WTC11 (cell line): Measurements from ENCODE around the gene SRRT. TPM values are rescaled to one million over a fixed set of nuclear protein-coding genes. Genes with fewer than 3 reads are reported as not detected.

Experiments used
- ATAC-seq: fragments of 200-7000 bp; cut with Tn5 transposase; 2 replicates; pipeline ENCODE4 v1.10.0; 2021; ENCODE audit warnings: mild to moderate bottlenecking, moderate library complexity
- CTCF ChIA-PET: fragments of 300-600 bp; sonication (Branson Sonifier 250); formaldehyde crosslinking; loops from one replicate; lab custom pipeline; 2021; ENCODE audit warnings: antibody characterized with exemption; lab: Charles Lee
- POLR2A ChIA-PET: fragments of 350-600 bp; sonication (Branson Sonifier 250); formaldehyde crosslinking; loops from one replicate; lab custom pipeline; 2021; ENCODE audit warnings: antibody characterized with exemption; lab: Charles Lee
- DNase-seq: peaks from one replicate; pipeline ENCODE4 v3.0.0; 2021; ENCODE audit warnings: low spot score
- H3K27ac Mint-ChIP-seq: 2 replicates; pipeline ENCODE4 v1.8.0; 2021; ENCODE audit warnings: mixed read lengths
- H3K27me3 Mint-ChIP-seq: 2 replicates; pipeline ENCODE4 v1.8.0; 2021; ENCODE audit warnings: low read depth, mild to moderate bottlenecking, moderate library complexity, mixed read lengths
- H3K36me3 Mint-ChIP-seq: 2 replicates; pipeline ENCODE4 v1.8.0; 2021; ENCODE audit warnings: mixed read lengths
- H3K4me1 Mint-ChIP-seq: 2 replicates; pipeline ENCODE4 v1.8.0; 2022; ENCODE audit warnings: mixed read lengths
- H3K4me3 Mint-ChIP-seq: 2 replicates; pipeline ENCODE4 v1.8.0; 2021; ENCODE audit warnings: mild to moderate bottlenecking, moderate library complexity, mixed read lengths
- H3K9me3 Mint-ChIP-seq: 2 replicates; pipeline ENCODE4 v1.8.0; 2021; ENCODE audit warnings: mixed read lengths
- ATF2 ChIP-seq: sonication (generic); formaldehyde crosslinking; IDR thresholded peaks from 2 replicates; pipeline ENCODE4 v1.8.1; 2022; ENCODE audit warnings: low read depth, missing genetic modification reagents, borderline replicate concordance
- ATF6 ChIP-seq: sonication (generic); formaldehyde crosslinking; IDR thresholded peaks from 2 replicates; pipeline ENCODE4 v1.8.1; 2023; ENCODE audit warnings: mild to moderate bottlenecking, missing genetic modification reagents
- EMX1 ChIP-seq: fragments of 250-450 bp; sonication (Bioruptor Pico); IDR thresholded peaks from 2 replicates; pipeline ENCODE4 v1.8.0; 2021; ENCODE audit warnings: mild to moderate bottlenecking
- ETV6 ChIP-seq: sonication (generic); formaldehyde crosslinking; IDR thresholded peaks from 2 replicates; pipeline ENCODE4 v1.8.1; 2022; ENCODE audit warnings: mild to moderate bottlenecking, missing genetic modification reagents
- FOXP4 ChIP-seq: sonication (generic); formaldehyde crosslinking; IDR thresholded peaks from 2 replicates; pipeline ENCODE4 v1.8.0; 2022; ENCODE audit warnings: mild to moderate bottlenecking, missing genetic modification reagents
- HMGA2 ChIP-seq: fragments of 250-450 bp; sonication (Bioruptor Pico); IDR thresholded peaks from 2 replicates; pipeline ENCODE4 v1.4.0; 2021; ENCODE audit warnings: mild to moderate bottlenecking, moderate library complexity
- NFATC4 ChIP-seq: fragments of 250-450 bp; sonication (Bioruptor Pico); IDR thresholded peaks from 2 replicates; pipeline ENCODE4 v1.9.0; 2021; ENCODE audit warnings: mild to moderate bottlenecking
- PRDM15 ChIP-seq: sonication (generic); formaldehyde crosslinking; IDR thresholded peaks from 2 replicates; pipeline ENCODE4 v1.8.0; 2022; ENCODE audit warnings: missing genetic modification reagents
- PRRX2 ChIP-seq: fragments of 250-450 bp; sonication (Bioruptor Pico); IDR thresholded peaks from 2 replicates; pipeline ENCODE4 v1.8.0; 2021; ENCODE audit warnings: mild to moderate bottlenecking
- RORB ChIP-seq: fragments of 250-450 bp; sonication (Bioruptor Pico); IDR thresholded peaks from 2 replicates; pipeline ENCODE4 v1.9.0; 2021; ENCODE audit warnings: mild to moderate bottlenecking
- SP1 ChIP-seq: sonication (generic); formaldehyde crosslinking; conservative IDR thresholded peaks from 2 replicates; pipeline ENCODE4 v1.8.1; 2022; ENCODE audit warnings: missing genetic modification reagents
- STAT6 ChIP-seq: sonication (generic); formaldehyde crosslinking; conservative IDR thresholded peaks from 2 replicates; pipeline ENCODE4 v1.8.1; 2023; ENCODE audit warnings: mild to moderate bottlenecking, low read depth, missing genetic modification reagents, moderate library complexity
- TEAD1 ChIP-seq: sonication (generic); formaldehyde crosslinking; IDR thresholded peaks from 2 replicates; pipeline ENCODE4 v1.8.0; 2022; ENCODE audit warnings: mild to moderate bottlenecking, missing genetic modification reagents
- USF1 ChIP-seq: sonication (generic); formaldehyde crosslinking; IDR thresholded peaks from 2 replicates; pipeline ENCODE4 v1.8.0; 2022; ENCODE audit warnings: mild to moderate bottlenecking, missing genetic modification reagents
- ZNF219 ChIP-seq: sonication (generic); formaldehyde crosslinking; IDR thresholded peaks from 2 replicates; pipeline ENCODE4 v1.8.0; 2023; ENCODE audit warnings: missing genetic modification reagents, mild to moderate bottlenecking, borderline replicate concordance
- ZNF232 ChIP-seq: sonication (generic); formaldehyde crosslinking; IDR thresholded peaks from 2 replicates; pipeline ENCODE4 v1.8.0; 2022; ENCODE audit warnings: mild to moderate bottlenecking, missing genetic modification reagents
- ZNF263 ChIP-seq: sonication (generic); formaldehyde crosslinking; IDR thresholded peaks from 2 replicates; pipeline ENCODE4 v1.8.1; 2022; ENCODE audit warnings: low read depth, mild to moderate bottlenecking, moderate library complexity, missing genetic modification reagents
- ZNF281 ChIP-seq: sonication (generic); formaldehyde crosslinking; IDR thresholded peaks from 2 replicates; pipeline ENCODE4 v1.8.0; 2023; ENCODE audit warnings: mild to moderate bottlenecking, missing genetic modification reagents
- ZNF317 ChIP-seq: sonication (generic); formaldehyde crosslinking; IDR thresholded peaks from 2 replicates; pipeline ENCODE4 v1.8.1; 2023; ENCODE audit warnings: low read depth, mild to moderate bottlenecking, moderate library complexity, missing genetic modification reagents, borderline replicate concordance
- ZNF423 ChIP-seq: fragments of 250-450 bp; sonication (Bioruptor Pico); IDR thresholded peaks from 2 replicates; pipeline ENCODE4 v2.1.2; 2022; ENCODE audit warnings: mild to moderate bottlenecking, moderate library complexity
- ZNF671 ChIP-seq: fragments of 250-450 bp; sonication (Bioruptor Pico); IDR thresholded peaks from 2 replicates; pipeline ENCODE4 v1.8.0; 2021; ENCODE audit warnings: mild to moderate bottlenecking
- total RNA-seq: library from RNA; stranded (reverse); gene quantifications from 3 replicates; pipeline ENCODE4 v1.2.3, GENCODE V29; 2021

Gene SRRT
- total RNA-seq, 1 experiment from 2014 or later, result 238 TPM

GRCh38 chr7:100864263-100864845, 10.5 kb upstream of the SRRT start (continued):
- TF ChIP-seq FOXP4 (CRISPR knock-in tag), result no peak
- no peak for TF ChIP-seq STAT6
- TF ChIP-seq ZNF232 (CRISPR knock-in tag), result no peak
- TF ChIP-seq SP1 (CRISPR knock-in tag), result no peak
- no peak for TF ChIP-seq ZNF423
- TF ChIP-seq, all 79 proteins: peak for 0

- Mint-ChIP-seq H3K27ac (peak overlapping the region; percentile 6; the same call in 1 of the 2 replicates), H3K9me3 (no peaks in the 10 kb centered on the region), H3K4me1 (peaks cover 8% of the 10 kb centered on the region), H3K27me3 (no peaks in the 10 kb centered on the region), H3K4me3 (no peak overlapping the region), H3K36me3 (peaks cover 22% of the 10 kb centered on the region)
- peak; percentile 34 for ATAC-seq
- ChIA-PET POLR2A (no interaction called here), CTCF (interaction anchor here (0.6 to 1.4 kb wide), 3 partner anchors 24 to 160 kb away, joined by 3 to 4 read pairs (median 3); partner anchors contain the start of genes POP7 and UFSP1)
- no peak for DNase-seq
- TF ChIP-seq ETV6 (CRISPR knock-in tag) (no peak), ZNF219 (CRISPR knock-in tag) (no peak), ZNF263 (CRISPR knock-in tag) (no peak), ATF6 (CRISPR knock-in tag) (no peak), ZNF281 (CRISPR knock-in tag) (no peak), PRDM15 (CRISPR knock-in tag) (no peak), ZNF671 (CRISPR knock-in tag) (no peak), EMX1 (CRISPR knock-in tag) (no peak), HMGA2 (CRISPR knock-in tag) (no peak), ATF2 (CRISPR knock-in tag) (no peak), TEAD1 (CRISPR knock-in tag) (no peak), SP1 (CRISPR knock-in tag) (no peak), ZNF317 (CRISPR knock-in tag) (no peak), NFATC4 (CRISPR knock-in tag) (no peak), PRRX2 (CRISPR knock-in tag) (no peak), RORB (no peak), USF1 (no peak)
Observed at GRCh38 chr7:100865372-100865911, 9.5 kb upstream of the SRRT start.
